C4-2B (cell line): Measurements from ENCODE around the gene KCNN4.

Source experiments
- H3K27ac ChIP-seq: fragments of 450-650 bp; 2 replicates; pipeline ENCODE4 v1.5.1; 2017
- CTCF ChIP-seq: fragments of 450-650 bp; conservative IDR thresholded peaks from 2 replicates; pipeline ENCODE4 v1.5.1; 2017; ENCODE audit warnings: mild to moderate bottlenecking
- ZFX ChIP-seq: fragments of 450-650 bp; IDR thresholded peaks from 2 replicates; pipeline ENCODE4 v1.6.1; 2017

KCNN4 gene

GRCh38 chr19:43720936-43721335, 59.8 kb downstream of the KCNN4 start:
- H3K27ac ChIP-seq = no peak overlapping the region
- no peak for TF ChIP-seq ZFX
- no peak for TF ChIP-seq CTCF

- no peak overlapping the region for H3K27ac ChIP-seq
- no peak for TF ChIP-seq ZFX
- TF ChIP-seq CTCF = no peak
Measured at GRCh38 chr19:43719918-43720317, 60.9 kb downstream of the KCNN4 start.

GRCh38 chr19:43719378-43719868, 61.4 kb downstream of the KCNN4 start:
- TF ChIP-seq CTCF (no peak), ZFX (no peak)
- H3K27ac ChIP-seq = no peak overlapping the region

- H3K27ac ChIP-seq = no peak overlapping the region
- no peak for TF ChIP-seq CTCF
- TF ChIP-seq ZFX = no peak
Measured at GRCh38 chr19:43718627-43719377, 62.0 kb downstream of the KCNN4 start.
